Hippocampal formation (tissue), 2 donors: ENCODE results near the gene FAM43A.

Experiments
- DNase-seq, 2 donors: peaks; one replicate each; lab custom pipeline; 2025; lab: John Stamatoyannopoulos, UW

FAM43A gene

DNA sequence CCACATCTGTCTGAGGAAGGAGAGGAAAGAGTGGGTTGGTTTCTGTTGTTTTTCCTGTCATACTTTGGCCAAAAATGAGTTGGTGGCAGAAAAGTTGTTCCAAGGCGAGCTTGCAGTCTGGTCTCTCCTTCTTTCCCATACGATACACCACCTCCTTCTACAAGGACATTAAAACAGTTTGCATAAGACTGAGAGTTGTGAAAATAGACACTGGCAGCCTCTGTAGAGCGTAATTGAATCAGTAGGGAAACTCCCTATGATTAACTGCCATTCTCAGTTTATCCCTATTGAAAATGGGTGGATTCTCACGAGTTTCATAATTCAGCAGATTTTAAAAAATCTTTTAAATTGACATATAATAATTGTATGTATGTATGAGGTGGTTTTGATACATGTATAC is 10.0 kb upstream of the FAM43A start:
- DNase-seq = no peak

- DNase-seq = no peak
Observed at GRCh38 chr3:194676471-194676870, 9.2 kb upstream of the FAM43A start.

GRCh38 chr3:194680888-194681615 is 4.6 kb upstream of the FAM43A start:
- DNase-seq = no peak

DNA sequence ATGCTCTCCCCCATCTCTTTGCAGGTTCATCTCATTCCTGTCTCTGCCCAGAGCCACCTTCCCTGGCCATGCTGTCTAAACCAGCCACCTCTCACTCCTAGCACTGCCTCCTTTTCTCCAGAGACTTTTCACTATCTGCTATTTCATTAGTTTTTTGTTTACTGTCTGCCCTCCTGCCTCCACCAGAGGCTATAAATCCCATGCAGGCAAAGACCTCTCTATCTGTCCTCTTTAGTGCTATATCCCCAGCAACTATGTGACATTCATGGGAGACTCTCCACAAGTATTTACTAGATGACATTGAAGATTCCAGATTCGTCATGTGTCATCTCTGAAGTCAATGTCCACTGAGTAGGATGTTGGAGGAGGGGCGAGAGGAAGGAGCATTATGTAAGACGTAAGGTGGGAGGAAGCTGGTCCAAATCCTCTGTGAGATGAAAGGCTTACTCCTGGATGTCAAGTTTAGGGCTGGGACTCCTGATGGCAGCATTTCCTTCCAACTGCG is 3.4 kb upstream of the FAM43A start:
- DNase-seq = no peak

GRCh38 chr3:194682694-194683310 is 2.9 kb upstream of the FAM43A start:
- peak; percentile 67 to 84 for DNase-seq

- no peak for DNase-seq
Observed at GRCh38 chr3:194683380-194683779, 2.3 kb upstream of the FAM43A start.

- no peak for DNase-seq
Observed at GRCh38 chr3:194685065-194685717, 492 bp upstream of the FAM43A start.

DNA sequence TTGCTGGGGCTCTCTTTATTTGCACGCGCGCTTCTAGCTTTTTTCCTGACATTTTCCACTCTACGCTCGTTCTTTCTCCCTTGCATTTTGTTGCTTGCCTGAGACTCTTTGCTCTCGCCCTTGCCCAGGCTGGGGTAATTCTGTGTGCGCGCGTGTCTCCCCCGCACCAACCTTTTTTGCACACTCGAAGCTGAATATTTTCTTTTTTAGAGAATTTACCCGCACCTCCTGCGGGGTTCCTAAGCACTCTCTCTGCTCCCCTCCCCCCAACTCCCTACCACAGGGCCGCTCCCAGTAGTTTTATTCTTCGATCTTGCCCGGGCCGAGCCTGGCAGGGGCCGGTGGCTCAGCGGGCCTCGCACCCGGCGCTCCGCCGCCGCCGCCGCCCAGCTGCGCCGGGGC is 732 bp downstream of the FAM43A start:
- no peak for DNase-seq

- peak in 1 of 2 donors; percentile 30 for DNase-seq
Observed at GRCh38 chr3:194686816-194687637, 1.3 kb downstream of the FAM43A start.

GRCh38 chr3:194687638-194688199 is 2.0 kb downstream of the FAM43A start:
- peak in 1 of 2 donors; percentile 47 for DNase-seq

DNA sequence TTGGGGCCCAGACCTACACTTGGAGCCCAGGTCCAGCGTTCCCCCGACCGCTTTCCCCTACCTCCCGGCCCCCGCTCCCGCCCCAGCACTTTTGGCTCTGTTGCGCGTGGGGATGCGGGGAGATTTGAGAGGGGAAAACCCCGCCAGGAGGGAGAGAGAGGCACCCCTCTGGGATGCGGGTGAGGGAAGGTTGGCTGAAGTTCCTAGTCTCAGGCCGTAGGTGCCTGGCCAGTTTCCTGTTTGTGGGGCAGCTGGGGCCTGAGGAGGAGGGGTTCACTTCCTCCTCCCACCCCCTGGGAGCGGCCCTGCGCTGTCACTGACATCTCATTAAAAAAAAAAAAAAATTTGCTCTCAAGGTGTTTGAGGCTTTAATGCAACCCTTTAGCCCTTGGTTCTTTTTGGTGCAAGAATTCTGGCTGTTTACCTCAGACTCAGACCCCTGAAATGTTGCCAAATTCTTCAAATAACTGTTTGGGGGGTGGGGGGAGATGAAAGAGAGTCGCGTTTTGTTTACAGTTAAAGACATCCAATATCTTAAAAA is 2.6 kb downstream of the FAM43A start:
- DNase-seq = no peak

DNA sequence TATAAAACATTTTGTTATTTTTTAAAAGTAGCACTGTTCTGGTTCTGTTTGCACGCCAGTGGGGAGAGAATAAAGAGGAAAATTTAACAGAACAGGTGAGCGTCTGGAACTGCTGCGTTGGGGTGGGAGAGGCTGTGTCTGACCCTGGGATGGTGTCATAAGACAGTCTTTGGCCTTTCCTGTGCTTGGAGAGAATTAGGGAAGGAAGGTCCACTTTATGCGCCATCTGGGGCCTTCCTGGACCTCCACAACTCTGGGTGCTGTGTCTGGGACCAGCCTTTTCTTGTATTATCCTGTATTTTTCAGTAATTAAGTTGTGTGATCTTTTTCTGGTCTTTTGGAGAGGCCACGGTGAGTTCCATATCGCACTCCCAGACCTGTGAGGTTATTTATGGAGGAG is 3.3 kb downstream of the FAM43A start:
- DNase-seq = no peak

GRCh38 chr3:194689493-194689944 is 3.8 kb downstream of the FAM43A start:
- DNase-seq = no peak

GRCh38 chr3:194690501-194691372 is 5.1 kb downstream of the FAM43A start:
- no peak for DNase-seq

GRCh38 chr3:194691481-194692283 is 6.0 kb downstream of the FAM43A start:
- no peak for DNase-seq

DNA sequence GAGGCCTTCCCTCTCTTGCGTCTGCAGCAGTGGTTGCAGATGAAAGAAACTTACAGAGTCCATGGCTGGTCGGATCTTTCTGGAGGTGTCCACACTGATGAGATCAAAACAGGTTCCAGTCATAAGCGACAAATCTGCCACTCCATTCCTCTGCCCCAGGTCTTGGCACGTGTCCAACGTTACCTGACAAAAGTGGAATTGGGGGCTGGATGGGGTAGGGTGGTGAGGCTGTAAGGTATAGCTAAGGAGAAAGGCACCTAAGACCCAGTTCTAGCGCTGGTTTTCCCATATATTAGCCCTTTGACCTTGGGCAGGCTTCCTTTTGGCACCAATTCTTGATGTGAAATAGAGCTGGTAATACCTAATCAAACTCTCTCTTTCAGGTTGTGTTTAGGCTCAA is 11.0 kb downstream of the FAM43A start:
- DNase-seq = no peak

DNA sequence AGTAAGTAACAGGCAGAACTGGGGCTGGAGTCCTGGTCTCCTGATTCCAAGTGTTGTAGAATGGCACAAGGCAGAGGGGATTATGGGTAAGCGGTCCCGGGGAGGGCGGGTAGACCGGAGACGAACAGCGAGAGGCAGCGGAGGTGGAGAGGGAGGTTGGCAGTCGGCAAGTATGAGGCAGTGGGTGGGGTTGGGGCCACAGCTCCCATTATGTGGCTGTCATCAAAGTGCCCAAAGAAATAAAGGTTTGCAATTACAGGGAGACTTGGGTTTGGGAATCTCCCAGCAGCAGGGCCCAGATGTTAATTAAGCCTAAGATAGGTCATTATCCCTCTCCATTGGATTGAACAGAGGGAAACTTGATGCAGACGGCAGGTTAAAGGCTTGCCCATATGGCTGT is 16.9 kb downstream of the FAM43A start:
- DNase-seq = no peak

DNA sequence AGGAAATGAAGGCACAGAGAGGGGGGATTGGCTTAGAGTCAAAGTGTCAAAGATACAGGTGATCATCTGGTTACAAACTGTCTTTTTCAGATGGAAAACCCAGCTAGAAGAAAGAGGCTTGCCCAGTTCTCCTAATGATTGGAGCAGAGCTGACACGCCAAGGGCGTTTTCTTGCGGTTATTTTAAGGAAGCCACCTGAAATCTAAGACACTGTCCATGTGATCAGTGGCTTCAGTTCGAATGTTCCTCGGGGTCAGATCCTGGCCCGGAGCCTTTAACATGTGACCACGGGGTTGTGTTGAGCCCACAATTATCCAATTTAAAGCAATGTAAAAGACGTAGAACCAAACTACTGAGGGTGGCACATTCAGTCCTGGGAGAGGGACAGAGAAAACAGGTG is 19.5 kb downstream of the FAM43A start:
- DNase-seq = no peak

- DNase-seq = no peak
Observed at GRCh38 chr3:194705761-194706160, 20.1 kb downstream of the FAM43A start.

DNA sequence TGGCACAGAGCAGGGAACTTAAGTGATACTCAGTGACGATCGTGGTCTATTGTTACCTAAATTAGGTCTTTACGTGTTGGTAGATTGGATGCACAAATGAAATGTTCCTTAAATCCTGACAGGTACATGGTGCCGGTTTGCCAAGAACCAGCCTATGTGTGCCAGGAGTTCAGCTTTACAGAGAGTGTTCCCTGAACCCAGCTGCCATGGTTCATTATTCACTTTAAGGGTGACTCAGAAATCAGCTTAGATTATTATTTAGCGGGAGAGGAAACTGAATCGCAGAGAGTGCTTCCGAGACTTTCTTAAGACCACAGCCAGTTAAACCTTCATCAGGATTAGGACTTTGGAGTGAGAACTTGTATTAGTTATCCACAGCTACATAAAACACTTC is 21.5 kb downstream of the FAM43A start:
- no peak for DNase-seq
